Colon (tissue), 2 donors: ENCODE data around the gene TMEM132C.

Experiments used
- FAIRE-seq: peaks from 2 replicates; lab custom pipeline; 2012; peaks lifted over from hg19 to GRCh38; lab: Jason Lieb, UNC
- donor health status: control.
- donor health status: control.

The TMEM132C gene

GRCh38 chr12:128613837-128614590 lies 347.0 kb downstream of the TMEM132C start:
- FAIRE-seq = no peak

- FAIRE-seq = no peak
Observed at GRCh38 chr12:128617304-128617833, 350.4 kb downstream of the TMEM132C start.

GRCh38 chr12:128619263-128619662 lies 352.3 kb downstream of the TMEM132C start:
- no peak for FAIRE-seq

GRCh38 chr12:128621304-128621703 lies 354.3 kb downstream of the TMEM132C start:
- no peak for FAIRE-seq

- no peak for FAIRE-seq
Observed at GRCh38 chr12:128623748-128624147, 356.8 kb downstream of the TMEM132C start.

- no peak for FAIRE-seq
Observed at GRCh38 chr12:128626808-128627320, 359.9 kb downstream of the TMEM132C start.

GRCh38 chr12:128627659-128628058 lies 360.7 kb downstream of the TMEM132C start:
- FAIRE-seq = no peak

GRCh38 chr12:128629979-128630378 lies 363.0 kb downstream of the TMEM132C start:
- FAIRE-seq = no peak

GRCh38 chr12:128637642-128638606 lies 371.0 kb downstream of the TMEM132C start:
- FAIRE-seq = no peak

GRCh38 chr12:128639089-128639488 lies 372.1 kb downstream of the TMEM132C start:
- FAIRE-seq = no peak

- FAIRE-seq = no peak
Observed at GRCh38 chr12:128643155-128643554, 376.2 kb downstream of the TMEM132C start.

GRCh38 chr12:128644664-128645296 lies 377.8 kb downstream of the TMEM132C start:
- FAIRE-seq = no peak

GRCh38 chr12:128649902-128650301 lies 382.9 kb downstream of the TMEM132C start:
- no peak for FAIRE-seq

GRCh38 chr12:128652136-128652751 lies 385.3 kb downstream of the TMEM132C start:
- no peak for FAIRE-seq

- no peak for FAIRE-seq
Observed at GRCh38 chr12:128654468-128654867, 387.5 kb downstream of the TMEM132C start.

- FAIRE-seq = no peak
Observed at GRCh38 chr12:128657378-128657777, 390.4 kb downstream of the TMEM132C start.

GRCh38 chr12:128660532-128661225 lies 393.7 kb downstream of the TMEM132C start:
- FAIRE-seq = no peak

GRCh38 chr12:128661226-128661569 lies 394.2 kb downstream of the TMEM132C start:
- no peak for FAIRE-seq

GRCh38 chr12:128662101-128662500 lies 395.1 kb downstream of the TMEM132C start:
- FAIRE-seq = no peak

GRCh38 chr12:128664501-128664900 lies 397.5 kb downstream of the TMEM132C start:
- FAIRE-seq = no peak

GRCh38 chr12:128667193-128667592 lies 400.2 kb downstream of the TMEM132C start:
- FAIRE-seq = no peak
